Endothelial cell of umbilical vein (primary cell): Measurements from ENCODE around the gene FNIP2. TPM values are rescaled to one million over a fixed set of nuclear protein-coding genes. Genes with fewer than 3 reads are reported as not detected.

Experiments
- BruUV-seq: library from RNA; stranded (reverse); fragments of 400-500 nt; replicated peaks from 2 replicates; lab custom pipeline; 2021; lab: Mats Ljungman, UMichigan
- CTCF ChIA-PET: fragments of 300-600, 350-600 bp; sonication (Branson Sonifier 250); formaldehyde crosslinking; loops from one replicate; lab custom pipeline; 2021; ENCODE audit warnings: antibody characterized with exemption, inconsistent platforms; lab: Charles Lee
- POLR2A ChIA-PET: fragments of 300-600, 350-600 bp; sonication (Branson Sonifier 250); formaldehyde crosslinking; loops from one replicate; lab custom pipeline; 2021; ENCODE audit warnings: antibody characterized with exemption, inconsistent platforms; lab: Charles Lee
- DNase-seq: peaks from one replicate; pipeline ENCODE4 v3.0.0-alpha.2; 2011; ENCODE audit warnings: low read depth, low spot score
- FAIRE-seq: peaks from 2 replicates; lab custom pipeline; 2011; peaks lifted over from hg19 to GRCh38; lab: Jason Lieb, UNC
- H2AFZ ChIP-seq: 2 replicates; pipeline ENCODE4 v1.6.0; 2012; ENCODE audit warnings: low read depth, low read length, control low read depth, inconsistent platforms
- H3K27ac ChIP-seq: 2 replicates; pipeline ENCODE4 v1.5.1; 2011; ENCODE audit warnings: low read depth, mild to moderate bottlenecking, control low read depth, low read length, moderate library complexity; ENCODE audit not compliant: insufficient read depth
- H3K27me3 ChIP-seq, 2 experiments: 2 replicates each; pipeline versions ENCODE4 v1.6.0 to v1.6.1; 2011; ENCODE audit warnings: low read length in 2 of 2, mixed read lengths in 1 of 2; ENCODE audit not compliant: control insufficient read depth in 2 of 2, insufficient read depth in 2 of 2
- H3K36me3 ChIP-seq, 2 experiments: 2 replicates in 1 of 2; 3 replicates in 1 of 2; pipeline ENCODE4 v1.5.1; 2011; ENCODE audit warnings: low read length in 2 of 2, mild to moderate bottlenecking in 1 of 2, moderate library complexity in 1 of 2; ENCODE audit not compliant: control insufficient read depth in 2 of 2, insufficient read depth in 2 of 2; ENCODE audit errors: extremely low read depth in 1 of 2
- H3K4me1 ChIP-seq: 3 replicates; pipeline ENCODE4 v1.5.1; 2011; ENCODE audit warnings: mild to moderate bottlenecking, low read length; ENCODE audit not compliant: control insufficient read depth, insufficient read depth; ENCODE audit errors: extremely low read depth
- H3K4me2 ChIP-seq: 2 replicates; pipeline ENCODE4 v1.6.1; 2011; ENCODE audit warnings: low read length, control low read depth, mixed read lengths; ENCODE audit not compliant: insufficient read depth
- H3K4me3 ChIP-seq, 3 experiments: fragments of 200-600 bp in 1 of 3; sonication (generic), shearing (Covaris generic) in 1 of 3; replicated peaks in 1 of 3; 2 replicates each; pipeline ENCODE4 v1.5.1; 2011 to 2016; ENCODE audit warnings: control low read depth in 3 of 3, low read length in 3 of 3, mild to moderate bottlenecking in 2 of 3, inconsistent platforms in 1 of 3, low read depth in 1 of 3, moderate library complexity in 1 of 3; ENCODE audit not compliant: insufficient read depth in 1 of 3
- H3K79me2 ChIP-seq: 2 replicates; pipeline ENCODE4 v1.6.0; 2012; ENCODE audit warnings: low read length, inconsistent platforms; ENCODE audit not compliant: control insufficient read depth, insufficient read depth
- H3K9ac ChIP-seq: replicated peaks from 2 replicates; pipeline ENCODE3; 2011; ENCODE audit warnings: low read length, control low read depth; ENCODE audit not compliant: insufficient read depth; ENCODE audit errors: extremely low read depth
- H3K9me1 ChIP-seq: replicated peaks from 3 replicates; pipeline ENCODE4 v1.6.0; 2011; ENCODE audit warnings: mild to moderate bottlenecking, low read length; ENCODE audit not compliant: control insufficient read depth, insufficient read depth; ENCODE audit errors: extremely low read depth
- H3K9me3 ChIP-seq: replicated peaks from 2 replicates; pipeline ENCODE4 v1.5.1; 2012; ENCODE audit warnings: low read length, inconsistent platforms; ENCODE audit not compliant: control insufficient read depth, insufficient read depth
- H4K20me1 ChIP-seq: replicated peaks from 2 replicates; pipeline ENCODE3; 2011; ENCODE audit warnings: mild to moderate bottlenecking, low read length; ENCODE audit not compliant: control insufficient read depth, insufficient read depth; ENCODE audit errors: extremely low read depth
- EZH2 ChIP-seq: IDR thresholded peaks from 2 replicates; pipeline ENCODE4 v1.6.1; 2012; ENCODE audit warnings: borderline replicate concordance, low read depth, mild to moderate bottlenecking, moderate library complexity, low read length, inconsistent platforms; ENCODE audit not compliant: severe bottlenecking
- FOS ChIP-seq: IDR thresholded peaks from 2 replicates; pipeline ENCODE4 v1.6.1; 2011; ENCODE audit warnings: mild to moderate bottlenecking, low read length, moderate library complexity, borderline replicate concordance; ENCODE audit not compliant: insufficient read depth
- GATA2 ChIP-seq: IDR thresholded peaks from 2 replicates; pipeline ENCODE4 v1.7.0; 2011; ENCODE audit warnings: low read depth, mild to moderate bottlenecking, moderate library complexity, mixed read lengths, low read length; ENCODE audit not compliant: insufficient read length, insufficient read depth
- JUN ChIP-seq: IDR thresholded peaks from 2 replicates; pipeline ENCODE4 v1.6.1; 2011; ENCODE audit warnings: borderline replicate concordance, low read depth; ENCODE audit not compliant: insufficient read length, insufficient read depth
- MAX ChIP-seq: IDR thresholded peaks from 2 replicates; pipeline ENCODE4 v1.6.1; 2011; ENCODE audit not compliant: insufficient read depth, insufficient read length
- MYC ChIP-seq: IDR thresholded peaks from one replicate; pipeline ENCODE4 v1.6.1; 2011; ENCODE audit warnings: mild to moderate bottlenecking, low read depth, low read length
- POLR2A ChIP-seq: IDR thresholded peaks from 2 replicates; pipeline ENCODE4 v1.6.1; 2012; ENCODE audit warnings: low read depth, mild to moderate bottlenecking, control low read depth, low read length
- POLR2AphosphoS5 ChIP-seq: IDR thresholded peaks from 2 replicates; pipeline ENCODE4 v1.6.1; 2012; ENCODE audit warnings: low read depth, mild to moderate bottlenecking, control low read depth, low read length, moderate library complexity; ENCODE audit not compliant: insufficient read depth
- dilution Hi-C: fragments of 300-500 bp; cut with MboI; formaldehyde crosslinking; loops from one replicate; pipeline ENCODE4 v1.15.0; 2019; ENCODE audit warnings: low sequenced_read_pairs; ENCODE audit not compliant: extremely low pct_ligation_motif_present
- intact Hi-C: fragments of 100-400 bp; cut with micrococcal nuclease; formaldehyde crosslinking; loops from one replicate; pipeline ENCODE4 v1.10.0; 2022
- polyA plus RNA-seq, 4 experiments: library from polyadenylated mRNA; depleted of rRNA in 3 of 4; stranded (reverse) in 3 of 4; unstranded in 1 of 4; fragments of >200 nt; gene quantifications; 2 replicates each; pipeline versions ENCODE4 v1.2.1 to v1.2.3, GENCODE V29; 2011 to 2012; ENCODE audit warnings: missing spikeins in 1 of 4
- total RNA-seq: library from RNA; stranded (reverse); gene quantifications from 2 replicates; pipeline ENCODE4 v1.2.3, GENCODE V29; 2021
- TF ChIP-seq, protein P1 (sequence below), 2 donors: IDR thresholded peaks; 1 replicate in 1 of 2; 2 replicates in 1 of 2; pipeline ENCODE4 v1.5.1; 2011; ENCODE audit warnings: low read length in 2 of 2, mild to moderate bottlenecking in 2 of 2, moderate library complexity in 2 of 2, control low read depth in 1 of 2, inconsistent platforms in 1 of 2, low read depth in 1 of 2; ENCODE audit not compliant: insufficient read depth in 1 of 2; ENCODE audit errors: extremely low read depth in 1 of 2

The FNIP2 gene
- total and polyA plus RNA-seq, 2 donors (not counting 3 experiments of a cell fraction or from before 2014, with no cell fraction given): 4.5 to 14.4 TPM

DNA sequence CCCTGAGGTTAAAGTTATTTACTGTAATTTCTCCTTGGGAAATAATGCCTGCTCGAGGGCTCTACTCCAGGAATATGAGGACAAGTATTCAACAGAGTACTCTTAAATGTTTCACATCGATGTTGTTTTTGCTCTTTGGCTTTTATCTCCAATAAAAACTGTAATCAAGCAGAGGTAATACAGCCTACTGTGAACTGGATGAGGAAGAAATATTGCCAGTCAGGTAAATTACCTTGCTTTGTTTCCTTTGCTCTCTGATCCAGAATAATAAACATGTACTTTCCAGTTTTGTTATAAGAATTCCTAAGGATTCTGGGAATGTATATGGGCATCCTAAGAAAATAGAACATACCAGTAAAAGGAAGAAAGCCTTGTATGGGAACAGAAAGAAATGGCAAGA lies 60.4 kb downstream of the FNIP2 start:
- CTCF ChIA-PET: interaction anchor here (1.1 kb wide), 1 partner anchor 9 kb away, joined by 7 read pairs; no protein-coding TSS in a partner anchor
- BruUV-seq: no TSS peak
- no peak overlapping the region for H3K27ac ChIP-seq
- H3K4me1 ChIP-seq: peaks cover 32% of the 10 kb centered on the region
- dilution Hi-C loops (no loop called here), intact Hi-C loops (no loop called here)
- H3K27me3 ChIP-seq: no peaks in the 10 kb centered on the region
- peaks cover 0 to 3% of the 10 kb centered on the region in 2 experiments for H3K36me3 ChIP-seq
- H3K9ac ChIP-seq: no peak overlapping the region
- H2AFZ ChIP-seq: no peak overlapping the region
- no peak for FAIRE-seq
- no peak overlapping the region for H3K4me3 ChIP-seq
- POLR2A ChIA-PET: no interaction called here
- no peaks in the 10 kb centered on the region for H3K9me1 ChIP-seq
- no peaks in the 10 kb centered on the region for H3K79me2 ChIP-seq
- H3K4me2 ChIP-seq: no peak overlapping the region
- TF ChIP-seq EZH2: no peak
- no peak for TF ChIP-seq POLR2A
- no peak for TF ChIP-seq FOS
- no peak for TF ChIP-seq MAX
- TF ChIP-seq POLR2AphosphoS5: no peak
- DNase-seq: no peak
- H3K9me3 ChIP-seq: no peaks in the 10 kb centered on the region
- H4K20me1 ChIP-seq: no peaks in the 10 kb centered on the region

- dilution Hi-C loops: no loop called here
- no peak for DNase-seq
- H3K36me3 ChIP-seq: peaks cover 0 to 3% of the 10 kb centered on the region in 2 experiments
- H2AFZ ChIP-seq: no peak overlapping the region
- H3K4me3 ChIP-seq: no peak overlapping the region
- H3K27me3 ChIP-seq: no peaks in the 10 kb centered on the region
- FAIRE-seq: no peak
- TF ChIP-seq JUN (no peak), MAX (no peak), POLR2AphosphoS5 (no peak), FOS (no peak), MYC (no peak), GATA2 (no peak), EZH2 (no peak), POLR2A (no peak)
- TF ChIP-seq, protein P1, sequence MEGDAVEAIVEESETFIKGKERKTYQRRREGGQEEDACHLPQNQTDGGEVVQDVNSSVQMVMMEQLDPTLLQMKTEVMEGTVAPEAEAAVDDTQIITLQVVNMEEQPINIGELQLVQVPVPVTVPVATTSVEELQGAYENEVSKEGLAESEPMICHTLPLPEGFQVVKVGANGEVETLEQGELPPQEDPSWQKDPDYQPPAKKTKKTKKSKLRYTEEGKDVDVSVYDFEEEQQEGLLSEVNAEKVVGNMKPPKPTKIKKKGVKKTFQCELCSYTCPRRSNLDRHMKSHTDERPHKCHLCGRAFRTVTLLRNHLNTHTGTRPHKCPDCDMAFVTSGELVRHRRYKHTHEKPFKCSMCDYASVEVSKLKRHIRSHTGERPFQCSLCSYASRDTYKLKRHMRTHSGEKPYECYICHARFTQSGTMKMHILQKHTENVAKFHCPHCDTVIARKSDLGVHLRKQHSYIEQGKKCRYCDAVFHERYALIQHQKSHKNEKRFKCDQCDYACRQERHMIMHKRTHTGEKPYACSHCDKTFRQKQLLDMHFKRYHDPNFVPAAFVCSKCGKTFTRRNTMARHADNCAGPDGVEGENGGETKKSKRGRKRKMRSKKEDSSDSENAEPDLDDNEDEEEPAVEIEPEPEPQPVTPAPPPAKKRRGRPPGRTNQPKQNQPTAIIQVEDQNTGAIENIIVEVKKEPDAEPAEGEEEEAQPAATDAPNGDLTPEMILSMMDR (IDR thresholded peaks at IDR 0.05; ENCODE audit: extremely low read depth in 1 of 2, insufficient read depth in 1 of 2, low read depth in 1 of 2, low read length in 2 of 2): no peak
- no peak overlapping the region for H3K27ac ChIP-seq
- no peaks in the 10 kb centered on the region for H3K4me1 ChIP-seq
- intact Hi-C loops: no loop called here
- BruUV-seq: no TSS peak
- H3K9me1 ChIP-seq: no peaks in the 10 kb centered on the region
- no peaks in the 10 kb centered on the region for H3K79me2 ChIP-seq
- H3K9me3 ChIP-seq: no peaks in the 10 kb centered on the region
- ChIA-PET POLR2A (no interaction called here), CTCF (interaction anchor here (0.7 kb wide), 1 partner anchor 79 kb away, joined by 3 read pairs; no protein-coding TSS in a partner anchor)
- H4K20me1 ChIP-seq: no peaks in the 10 kb centered on the region
- H3K4me2 ChIP-seq: no peak overlapping the region
- H3K9ac ChIP-seq: no peak overlapping the region
Measured at GRCh38 chr4:158833602-158834001, 64.8 kb downstream of the FNIP2 start.
